Colonic mucosa (tissue), 4 donors: Measurements from ENCODE around the gene UBASH3B. TPM values are rescaled to one million over a fixed set of nuclear protein-coding genes. Genes with fewer than 3 reads are reported as not detected.

Experiments used
- DNase-seq: peaks from one replicate; pipeline ENCODE4 v3.0.0-alpha.2; 2020
- H3K27ac ChIP-seq: fragments of 200-600 bp; one replicate; pipeline ENCODE4 v1.8.0; 2021
- H3K27me3 ChIP-seq: fragments of 200-600 bp; one replicate; pipeline ENCODE4 v1.8.0; 2021
- H3K36me3 ChIP-seq: fragments of 200-600 bp; one replicate; pipeline ENCODE4 v1.8.0; 2021
- H3K4me1 ChIP-seq: fragments of 200-600 bp; one replicate; pipeline ENCODE4 v1.8.0; 2021; ENCODE audit warnings: mild to moderate bottlenecking
- H3K4me3 ChIP-seq: fragments of 200-600 bp; one replicate; pipeline ENCODE4 v1.8.0; 2021
- H3K9ac ChIP-seq, 2 donors: one replicate each; pipeline ENCODE4 v1.7.0; 2013; ENCODE audit warnings: control low read depth in 2 of 2, low read depth in 2 of 2, low read length in 2 of 2
- H3K9me3 ChIP-seq: fragments of 200-600 bp; one replicate; pipeline ENCODE4 v1.8.0; 2021
- CTCF ChIP-seq: fragments of 200-600 bp; IDR thresholded peaks from one replicate; pipeline ENCODE4 v1.8.0; 2022; ENCODE audit warnings: antibody characterized with exemption, mild to moderate bottlenecking
- intact Hi-C: fragments of 100-400 bp; cut with DNase I; formaldehyde crosslinking; loops from one replicate; pipeline ENCODE4 v1.14.1; 2022
- total RNA-seq, 2 donors: library from RNA; stranded (reverse); fragmentation: NEBNext Ultra II Directional in 1 of 2; extraction: Animal tissue kit (Norgen Biotek cat#: 25700) in 1 of 2; gene quantifications; one replicate each; pipeline ENCODE4 v1.2.1, GENCODE V29; 2021
- donor health status: healthy.
- donor health status: DM: no; HTN: no; CAD: no.
- donor health status: DM: no; HTN: no; CAD: no.

The UBASH3B gene
- total RNA-seq, 2 donors from 2014 or later = 3.7 to 5.8 TPM

- no peak for TF ChIP-seq CTCF
- H3K27me3 ChIP-seq = no peaks in the 10 kb centered on the region
- H3K36me3 ChIP-seq = no peaks in the 10 kb centered on the region
- H3K9ac ChIP-seq = no peak overlapping the region
- intact Hi-C loops = no loop called here
- no peak overlapping the region for H3K27ac ChIP-seq
- no peaks in the 10 kb centered on the region for H3K4me1 ChIP-seq
- no peaks in the 10 kb centered on the region for H3K9me3 ChIP-seq
- DNase-seq = no peak
- no peak overlapping the region for H3K4me3 ChIP-seq
Observed at GRCh38 chr11:122777343-122777742, 121.8 kb downstream of the UBASH3B start.

- no peak overlapping the region for H3K9ac ChIP-seq
- no peaks in the 10 kb centered on the region for H3K36me3 ChIP-seq
- no peaks in the 10 kb centered on the region for H3K4me1 ChIP-seq
- TF ChIP-seq CTCF = no peak
- intact Hi-C loops = no loop called here
- no peaks in the 10 kb centered on the region for H3K27me3 ChIP-seq
- H3K4me3 ChIP-seq = no peak overlapping the region
- no peak for DNase-seq
- H3K27ac ChIP-seq = no peak overlapping the region
- H3K9me3 ChIP-seq = no peaks in the 10 kb centered on the region
Observed at GRCh38 chr11:122778148-122778547, 122.6 kb downstream of the UBASH3B start.

- Histone ChIP-seq H3K36me3 (no peaks in the 10 kb centered on the region), H3K9me3 (no peaks in the 10 kb centered on the region), H3K9ac (no peak overlapping the region), H3K27ac (no peak overlapping the region), H3K4me3 (no peak overlapping the region), H3K4me1 (no peaks in the 10 kb centered on the region), H3K27me3 (no peaks in the 10 kb centered on the region)
- TF ChIP-seq CTCF = no peak
- DNase-seq = no peak
- intact Hi-C loops = no loop called here
Observed at GRCh38 chr11:122779047-122779629, 123.6 kb downstream of the UBASH3B start.

- no peak for DNase-seq
Observed at GRCh38 chr11:122780296-122780949, 124.9 kb downstream of the UBASH3B start.

More at GRCh38 chr11:122780296-122780949, 124.9 kb downstream of the UBASH3B start:
- intact Hi-C loops = loop anchor here (2.0 kb wide), 2 partner anchors 150 to 200 kb away; no protein-coding TSS in a partner anchor
- H3K9me3 ChIP-seq = no peaks in the 10 kb centered on the region
- H3K4me3 ChIP-seq = no peak overlapping the region
- no peaks in the 10 kb centered on the region for H3K27me3 ChIP-seq
- H3K4me1 ChIP-seq = no peaks in the 10 kb centered on the region
- H3K27ac ChIP-seq = no peak overlapping the region
- H3K36me3 ChIP-seq = no peaks in the 10 kb centered on the region
- no peak overlapping the region for H3K9ac ChIP-seq
- no peak for TF ChIP-seq CTCF
